GM12878 (cell line): Measurements from ENCODE around the gene LRRC47. TPM values are rescaled to one million over a fixed set of nuclear protein-coding genes. Genes with fewer than 3 reads are reported as not detected.

Experiments
- ATAC-seq: fragments of 200-7000 bp; cut with Tn5 transposase; 3 replicates; pipeline ENCODE4 v1.9.1; 2020; ENCODE audit warnings: mild to moderate bottlenecking, moderate library complexity
- BruUV-seq: library from RNA; stranded (reverse); fragments of 400-500 nt; replicated peaks from 2 replicates; lab custom pipeline; 2021; lab: Mats Ljungman, UMichigan
- CTCF ChIA-PET: fragments of 300-600 bp; sonication (Branson Sonifier 250); formaldehyde crosslinking; extraction: SDS; loops from one replicate; lab custom pipeline; 2021; ENCODE audit warnings: inconsistent platforms; lab: Yijun Ruan, JAX
- POLR2A ChIA-PET: fragments of 350-600 bp; formaldehyde crosslinking; extraction: SDS; loops from one replicate; lab custom pipeline; 2021; ENCODE audit warnings: inconsistent platforms; lab: Charles Lee
- RAD21 ChIA-PET: fragments of 300-600 bp; sonication (Branson Sonifier 250); formaldehyde crosslinking; loops from one replicate; lab custom pipeline; 2023; ENCODE audit warnings: antibody characterized with exemption; ENCODE audit not compliant: unreplicated experiment; lab: Charles Lee
- SMC1A ChIA-PET: fragments of 300-600 bp; sonication (Branson Sonifier 250); formaldehyde crosslinking; loops from one replicate; lab custom pipeline; 2023; ENCODE audit not compliant: unreplicated experiment, uncharacterized antibody; lab: Charles Lee
- DNase-seq: peaks from one replicate; pipeline ENCODE4 v3.0.0-alpha.2; 2011; ENCODE audit warnings: low read depth, low spot score
- FAIRE-seq: peaks from 3 replicates; lab custom pipeline; 2011; peaks lifted over from hg19 to GRCh38; lab: Jason Lieb, UNC
- H2AFZ ChIP-seq: 2 replicates; pipeline ENCODE4 v1.6.0; 2011; ENCODE audit warnings: low read depth, low read length, control low read depth; ENCODE audit not compliant: control insufficient read depth
- H3K27ac ChIP-seq: 2 replicates; pipeline ENCODE4 v1.5.1; 2011; ENCODE audit warnings: control low read depth; ENCODE audit not compliant: control insufficient read depth, insufficient read depth
- H3K27me3 ChIP-seq, 2 experiments: replicated peaks in 1 of 2; 2 replicates each; pipeline versions ENCODE4 v1.6.0 to v1.6.1; 2011; ENCODE audit warnings: low read length in 1 of 2; ENCODE audit not compliant: control insufficient read depth in 2 of 2, insufficient read depth in 2 of 2
- H3K36me3 ChIP-seq, 2 experiments: 2 replicates each; pipeline ENCODE4 v1.5.1; 2011; ENCODE audit warnings: low read length in 1 of 2; ENCODE audit not compliant: control insufficient read depth in 2 of 2, insufficient read depth in 2 of 2
- H3K4me1 ChIP-seq: 2 replicates; pipeline ENCODE4 v1.6.1; 2011; ENCODE audit warnings: mild to moderate bottlenecking, low read length, moderate library complexity, mixed read lengths; ENCODE audit not compliant: control insufficient read depth, insufficient read depth
- H3K4me2 ChIP-seq: 2 replicates; pipeline ENCODE4 v1.6.0; 2011; ENCODE audit warnings: control low read depth; ENCODE audit not compliant: control insufficient read depth, insufficient read depth
- H3K4me3 ChIP-seq: fragments of 200-600 bp; sonication (generic); 2 replicates; pipeline ENCODE4 v1.5.1; 2016
- H3K79me2 ChIP-seq: 2 replicates; pipeline ENCODE4 v1.6.0; 2011; ENCODE audit warnings: low read length; ENCODE audit not compliant: control insufficient read depth, insufficient read depth
- H3K9ac ChIP-seq: 2 replicates; pipeline ENCODE4 v1.8.0; 2011; ENCODE audit warnings: low read length, control low read depth, mixed read lengths; ENCODE audit not compliant: control insufficient read depth, insufficient read depth
- H3K9me3 ChIP-seq: replicated peaks from 3 replicates; pipeline ENCODE4 v1.5.1; 2011; ENCODE audit warnings: mild to moderate bottlenecking, low read length; ENCODE audit not compliant: control insufficient read depth, insufficient read depth
- H4K20me1 ChIP-seq: 2 replicates; pipeline ENCODE4 v1.6.0; 2011; ENCODE audit not compliant: control insufficient read depth, insufficient read depth
- CHD2 ChIP-seq: IDR thresholded peaks from 2 replicates; pipeline ENCODE4 v1.6.1; 2011; ENCODE audit warnings: low read depth, low read length, improper control_type of control experiment, borderline replicate concordance
- DPF2 ChIP-seq: fragments of 450-650 bp; IDR thresholded peaks from 2 replicates; pipeline ENCODE4 v1.6.1; 2017; ENCODE audit warnings: mild to moderate bottlenecking
- NFIC ChIP-seq: IDR thresholded peaks from 2 replicates; pipeline ENCODE4 v1.6.1; 2012; ENCODE audit warnings: low read depth, mild to moderate bottlenecking, inconsistent platforms, low read length, moderate library complexity
- NFXL1 ChIP-seq: fragments of 450-650 bp; IDR thresholded peaks from 2 replicates; pipeline ENCODE4 v1.6.1; 2017; ENCODE audit warnings: antibody characterized with exemption, mild to moderate bottlenecking, borderline replicate concordance
- NFYB ChIP-seq: IDR thresholded peaks from 2 replicates; pipeline ENCODE4 v1.6.1; 2011; ENCODE audit warnings: low read depth, mild to moderate bottlenecking, low read length, improper control_type of control experiment, moderate library complexity; ENCODE audit not compliant: insufficient read depth
- PML ChIP-seq: IDR thresholded peaks from 2 replicates; pipeline ENCODE4 v1.6.1; 2012; ENCODE audit warnings: low read length, inconsistent platforms
- POLR2A ChIP-seq: IDR thresholded peaks from 2 replicates; pipeline ENCODE4 v1.6.1; 2011; ENCODE audit warnings: low read depth, mild to moderate bottlenecking, low read length
- RB1 ChIP-seq: fragments of 450-650 bp; formaldehyde crosslinking; IDR thresholded peaks from 2 replicates; pipeline ENCODE4 v1.6.1; 2017; ENCODE audit warnings: mild to moderate bottlenecking, borderline replicate concordance
- ZBTB11 ChIP-seq: fragments of 450-650 bp; formaldehyde crosslinking; IDR thresholded peaks from 2 replicates; pipeline ENCODE4 v1.5.0; 2022; ENCODE audit warnings: mild to moderate bottlenecking, missing genetic modification characterization
- ZBTB33 ChIP-seq: fragments of 450-650 bp; IDR thresholded peaks from 2 replicates; pipeline ENCODE4 v1.6.1; 2017; ENCODE audit warnings: mild to moderate bottlenecking
- ZNF384 ChIP-seq: IDR thresholded peaks from 2 replicates; pipeline ENCODE4 v1.6.1; 2012; ENCODE audit warnings: low read depth, mild to moderate bottlenecking, low read length, improper control_type of control experiment, borderline replicate concordance
- ZSCAN29 ChIP-seq: fragments of 450-650 bp; IDR thresholded peaks from 2 replicates; pipeline ENCODE4 v1.6.1; 2017; ENCODE audit warnings: mild to moderate bottlenecking, moderate library complexity
- whole genome bisulfite sequencing: methylation state at CpG from one replicate; pipeline ENCODE4 v1.1.6; 2016; ENCODE audit warnings: low lambda C conversion rate; ENCODE audit not compliant: insufficient replicate concordance, insufficient coverage; ENCODE audit errors: missing lambda C conversion rate; 5-methylcytosine and 5-hydroxymethylcytosine counted together
- in situ Hi-C: fragments of 300-500 bp; cut with MboI; formaldehyde crosslinking; loops from 9 replicates; pipeline ENCODE4 v1.14.3; 2018; ENCODE audit warnings: mixed read lengths
- intact Hi-C: fragments of 100-400 bp; cut with micrococcal nuclease; formaldehyde crosslinking; loops from one replicate; pipeline ENCODE4 v1.14.2; 2022; ENCODE audit not compliant: unreplicated experiment
- polyA plus RNA-seq, 11 experiments: library from polyadenylated mRNA; depleted of rRNA in 4 of 11; unstranded in 6 of 11; stranded (reverse) in 5 of 11; fragments of >200 nt; fragmentation: Nextera tagmentation in 4 of 11; fragmentation: Illumina TruSeq in 1 of 11; extraction: Ambion mirVana in 4 of 11; extraction: Trizol in 1 of 11; gene quantifications; 1 replicate in 1 of 11; 2 replicates in 10 of 11; pipeline versions ENCODE4 v1.2.1 to v1.2.3, GENCODE V29; 2011 to 2016; ENCODE audit warnings: inconsistent platforms in 2 of 11, missing spikeins in 2 of 11, low read depth in 1 of 11
- total RNA-seq, 4 experiments: library from RNA; depleted of rRNA in 3 of 4; stranded (reverse); fragments of >200 nt in 3 of 4; fragmentation: Illumina TruSeq in 1 of 4; extraction: Trizol in 1 of 4; gene quantifications; 2 replicates each; pipeline versions ENCODE4 v1.2.1 to v1.2.3, GENCODE V29; 2013 to 2021

LRRC47 gene
- total and polyA plus RNA-seq, 10 of the 15 experiments (the other 5 are each of a cell fraction or from before 2014, with no cell fraction given): 2.5 to 34.6 (median 18.2) TPM

GRCh38 chr1:3756394-3756793, 39.9 kb downstream of the LRRC47 start:
- H3K4me1 ChIP-seq: no peaks in the 10 kb centered on the region
- SMC1A ChIA-PET: no interaction called here
- 52% methylated on average over 21 of the region's 21 CpGs for WGBS
- BruUV-seq: no TSS peak
- H3K4me2 ChIP-seq: no peak overlapping the region
- no peaks in the 10 kb centered on the region for H3K9me3 ChIP-seq
- RAD21 ChIA-PET: no interaction called here
- H3K9ac ChIP-seq: no peak overlapping the region
- H3K4me3 ChIP-seq: no peak overlapping the region
- in situ Hi-C loops (no loop called here), intact Hi-C loops (no loop called here)
- ATAC-seq (no peak), FAIRE-seq (no peak), DNase-seq (no peak)
- POLR2A ChIA-PET: no interaction called here
- no peaks in the 10 kb centered on the region for H3K79me2 ChIP-seq
- H3K27me3 ChIP-seq: peaks cover 0 to 4% of the 10 kb centered on the region in 2 experiments; a peak in 2 of 4 replicates
- H2AFZ ChIP-seq: no peak overlapping the region
- CTCF ChIA-PET: no interaction called here
- no peaks in the 10 kb centered on the region for H3K36me3 ChIP-seq
- no peak for TF ChIP-seq NFYB
- no peak for TF ChIP-seq CHD2
- no peak for TF ChIP-seq ZNF384
- TF ChIP-seq NFXL1: no peak
- TF ChIP-seq ZSCAN29: no peak
- TF ChIP-seq NFIC: no peak
- TF ChIP-seq RB1: no peak
- no peak for TF ChIP-seq ZBTB11
- no peak for TF ChIP-seq POLR2A
- no peak for TF ChIP-seq PML
- TF ChIP-seq ZBTB33: no peak
- TF ChIP-seq DPF2: no peak
- no peaks in the 10 kb centered on the region for H4K20me1 ChIP-seq
- H3K27ac ChIP-seq: no peak overlapping the region
